Kidney (tissue), 14 donors: ENCODE measurements around the gene RIPPLY3. TPM values are rescaled to one million over a fixed set of nuclear protein-coding genes. Genes with fewer than 3 reads are reported as not detected.

Source experiments
- DNase-seq, 5 donors: peaks; one replicate each; pipeline ENCODE4 v3.0.0-alpha.2; 2013 to 2020
- FAIRE-seq: peaks from 2 replicates; lab custom pipeline; 2012; peaks lifted over from hg19 to GRCh38; lab: Jason Lieb, UNC
- H3K27ac ChIP-seq, 2 donors: one replicate each; pipeline ENCODE4 v1.7.0; 2013; ENCODE audit warnings: low read depth in 2 of 2, low read length in 2 of 2, inconsistent platforms in 1 of 2
- H3K27me3 ChIP-seq: one replicate; pipeline ENCODE4 v1.7.1; 2013; ENCODE audit warnings: low read length, inconsistent platforms; ENCODE audit not compliant: control insufficient read depth, insufficient read depth
- H3K36me3 ChIP-seq, 3 donors: one replicate each; pipeline versions ENCODE4 v1.7.0 to v1.7.1; 2013; ENCODE audit warnings: low read length in 3 of 3, control low read depth in 1 of 3, inconsistent platforms in 1 of 3; ENCODE audit not compliant: insufficient read depth in 3 of 3, control insufficient read depth in 2 of 3
- H3K4me1 ChIP-seq, 3 donors: one replicate each; pipeline versions ENCODE4 v1.7.0 to v1.7.1; 2013; ENCODE audit warnings: low read length in 3 of 3, inconsistent platforms in 1 of 3, low read depth in 1 of 3; ENCODE audit not compliant: control insufficient read depth in 2 of 3, insufficient read depth in 2 of 3
- H3K4me3 ChIP-seq, 3 donors: one replicate each; pipeline versions ENCODE4 v1.7.0 to v1.8.1; 2013; ENCODE audit warnings: low read length in 3 of 3, control low read depth in 1 of 3, inconsistent platforms in 1 of 3
- H3K9ac ChIP-seq, 3 donors: one replicate each; pipeline versions ENCODE4 v1.7.0 to v1.7.1; 2013; ENCODE audit warnings: low read length in 3 of 3, control low read depth in 1 of 3, inconsistent platforms in 1 of 3
- H3K9me3 ChIP-seq, 3 donors: one replicate each; pipeline versions ENCODE4 v1.7.0 to v1.7.1; 2013; ENCODE audit warnings: low read length in 3 of 3, control low read depth in 1 of 3, inconsistent platforms in 1 of 3; ENCODE audit not compliant: control insufficient read depth in 2 of 3, insufficient read depth in 1 of 3
- intact Hi-C: fragments of 100-400 bp; cut with DNase I; formaldehyde crosslinking; loops from one replicate; pipeline ENCODE4 v1.11.1; 2022
- polyA plus RNA-seq: library from polyadenylated mRNA; stranded (reverse); fragments of 350-450 nt; fragmentation: Illumina TruSeq; extraction: RNeasy Lipid Tissue Mini Kit (QIAGEN cat#74804); gene quantifications from one replicate; pipeline ENCODE4 v1.2.3, GENCODE V29; 2014; ENCODE audit warnings: low read depth, low replicate concordance; ENCODE audit not compliant: insufficient read depth
- total RNA-seq: library from RNA; stranded (reverse); fragmentation: NEBNext Ultra II Directional; extraction: Animal tissue kit (Norgen Biotek cat#: 25700); gene quantifications from one replicate; pipeline ENCODE4 v1.2.1, GENCODE V29; 2021
- TF ChIP-seq, protein P1 (sequence below): IDR thresholded peaks from 3 replicates; pipeline ENCODE4 v1.5.1; 2012; ENCODE audit warnings: mild to moderate bottlenecking, moderate library complexity, borderline replicate concordance; ENCODE audit not compliant: insufficient read depth; ENCODE audit errors: extremely low read depth
- donor health status: control.
- donor health status: control.
- donor health status: control.
- donor health status: control.
- donor health status: control.
- donor health status: DM: yes; HTN: yes; CAD: no.
- donor health status: Normal renal cell carcinoma (clear cell type).

The RIPPLY3 gene
- total and polyA plus RNA-seq, 2 donors from 2014 or later: 0.26 to 0.31 TPM

DNA sequence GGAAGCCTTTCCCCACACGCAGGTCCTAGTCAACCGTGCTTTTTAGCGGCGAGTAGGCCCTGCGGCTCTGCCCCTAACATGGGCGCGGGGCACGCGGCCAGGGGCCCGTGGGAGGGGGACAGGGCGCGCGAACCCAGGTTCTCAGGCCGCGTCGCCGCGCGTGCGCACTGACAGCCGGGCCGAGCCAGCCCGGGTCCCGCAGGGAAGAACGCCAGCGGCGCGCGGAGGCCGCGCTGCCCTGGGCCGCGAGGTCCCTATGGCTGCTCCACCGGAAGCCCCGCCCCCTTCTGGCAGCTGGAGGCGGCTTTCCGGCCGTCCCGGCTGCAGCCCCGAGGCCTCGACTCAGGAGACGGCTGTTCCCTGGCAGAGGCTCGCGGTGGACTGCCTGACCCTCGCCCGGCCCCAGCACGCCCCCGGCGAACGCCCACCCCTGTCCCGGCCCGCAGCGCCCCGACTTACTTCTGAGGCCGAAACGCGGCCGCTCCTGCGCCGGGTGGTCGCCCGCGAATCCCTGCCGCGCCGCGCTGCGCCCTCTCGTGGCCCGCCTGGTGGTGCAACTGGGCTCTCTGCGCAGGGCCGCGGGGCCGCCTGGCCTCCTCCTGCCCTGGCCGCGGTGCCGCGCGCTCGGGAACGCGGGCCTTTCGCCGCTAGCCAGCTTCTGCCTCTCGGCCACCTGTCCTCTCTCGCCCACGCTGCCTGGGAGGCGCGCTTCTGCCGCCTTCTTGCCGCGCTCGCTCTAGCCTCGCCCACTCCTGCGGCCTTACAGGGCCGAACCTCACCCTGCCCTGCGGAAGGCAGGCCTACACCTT is 16.6 kb upstream of the RIPPLY3 start:
- Histone ChIP-seq H3K27me3 (no peaks in the 10 kb centered on the region), H3K4me1 (no peaks in the 10 kb centered on the region), H3K9me3 (peaks cover 0 to 6% (median 0%) of the 10 kb centered on the region in 3 donors), H3K36me3 (no peaks in the 10 kb centered on the region), H3K27ac (peak overlapping the region; percentile 54 to 85), H3K9ac (peak overlapping the region in 2 of 3 donors; percentile 39 to 58), H3K4me3 (peak overlapping the region; percentile 49 to 63 (median 54))
- no peak for FAIRE-seq
- TF ChIP-seq, protein P1, sequence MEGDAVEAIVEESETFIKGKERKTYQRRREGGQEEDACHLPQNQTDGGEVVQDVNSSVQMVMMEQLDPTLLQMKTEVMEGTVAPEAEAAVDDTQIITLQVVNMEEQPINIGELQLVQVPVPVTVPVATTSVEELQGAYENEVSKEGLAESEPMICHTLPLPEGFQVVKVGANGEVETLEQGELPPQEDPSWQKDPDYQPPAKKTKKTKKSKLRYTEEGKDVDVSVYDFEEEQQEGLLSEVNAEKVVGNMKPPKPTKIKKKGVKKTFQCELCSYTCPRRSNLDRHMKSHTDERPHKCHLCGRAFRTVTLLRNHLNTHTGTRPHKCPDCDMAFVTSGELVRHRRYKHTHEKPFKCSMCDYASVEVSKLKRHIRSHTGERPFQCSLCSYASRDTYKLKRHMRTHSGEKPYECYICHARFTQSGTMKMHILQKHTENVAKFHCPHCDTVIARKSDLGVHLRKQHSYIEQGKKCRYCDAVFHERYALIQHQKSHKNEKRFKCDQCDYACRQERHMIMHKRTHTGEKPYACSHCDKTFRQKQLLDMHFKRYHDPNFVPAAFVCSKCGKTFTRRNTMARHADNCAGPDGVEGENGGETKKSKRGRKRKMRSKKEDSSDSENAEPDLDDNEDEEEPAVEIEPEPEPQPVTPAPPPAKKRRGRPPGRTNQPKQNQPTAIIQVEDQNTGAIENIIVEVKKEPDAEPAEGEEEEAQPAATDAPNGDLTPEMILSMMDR: peak; percentile 78
- DNase-seq: peak; percentile 92 to 97 (median 96)
- intact Hi-C loops: no loop called here

- intact Hi-C loops: no loop called here
- peak overlapping the region in 2 of 3 donors; percentile 39 to 58 for H3K9ac ChIP-seq
- H3K27ac ChIP-seq: peak overlapping the region; percentile 54 to 85
- no peaks in the 10 kb centered on the region for H3K27me3 ChIP-seq
- H3K4me3 ChIP-seq: peak overlapping the region; percentile 49 to 63 (median 54)
- TF ChIP-seq, protein P1: no peak
- H3K4me1 ChIP-seq: no peaks in the 10 kb centered on the region
- DNase-seq: peak in 1 of 5 donors; percentile 15
- H3K36me3 ChIP-seq: no peaks in the 10 kb centered on the region
- no peak for FAIRE-seq
- H3K9me3 ChIP-seq: peaks cover 0 to 6% (median 0%) of the 10 kb centered on the region in 3 donors
Observed at GRCh38 chr21:36990508-36991205, 15.8 kb upstream of the RIPPLY3 start.

- Histone ChIP-seq H3K27me3 (no peaks in the 10 kb centered on the region), H3K9ac (no peak overlapping the region), H3K9me3 (peaks cover 0 to 6% (median 0%) of the 10 kb centered on the region in 3 donors), H3K4me3 (no peak overlapping the region), H3K36me3 (no peaks in the 10 kb centered on the region), H3K4me1 (no peaks in the 10 kb centered on the region), H3K27ac (no peak overlapping the region)
- intact Hi-C loops: no loop called here
- no peak for FAIRE-seq
- DNase-seq: no peak
- TF ChIP-seq, protein P1: no peak
Observed at GRCh38 chr21:36992671-36993070, 13.8 kb upstream of the RIPPLY3 start.
